HEK293 (cell line): Measurements from ENCODE around the gene MIA3.

ENCODE experiments used
- CTCF ChIA-PET: fragments of 350-600 bp; formaldehyde crosslinking; extraction: SDS; loops from one replicate; lab custom pipeline; 2021; ENCODE audit warnings: antibody characterized with exemption; lab: Yijun Ruan, JAX
- POLR2A ChIA-PET: fragments of 300-600 bp; formaldehyde crosslinking; extraction: SDS; loops from one replicate; lab custom pipeline; 2020; ENCODE audit warnings: antibody characterized with exemption, inconsistent platforms; lab: Yijun Ruan, JAX
- H3K27ac ChIP-seq: fragments of 200-500 bp; sonication (Bioruptor generic); 2 replicates; pipeline ENCODE4 v1.5.1; 2014; ENCODE audit warnings: low read depth, low read length, control low read depth, inconsistent platforms; ENCODE audit errors: extremely low read depth
- H3K36me3 ChIP-seq, 2 experiments: fragments of 200-500 bp in 1 of 2; sonication (Bioruptor generic) in 1 of 2; 1 replicate in 1 of 2; 2 replicates in 1 of 2; pipeline ENCODE4 v1.5.1; 2014 to 2017; ENCODE audit warnings: inconsistent platforms in 2 of 2, low read length in 2 of 2; ENCODE audit not compliant: control insufficient read depth in 2 of 2, insufficient read depth in 1 of 2
- H3K4me1 ChIP-seq: fragments of 200-500 bp; sonication (Bioruptor generic); 2 replicates; pipeline ENCODE4 v1.5.1; 2014; ENCODE audit warnings: mild to moderate bottlenecking, low read length, inconsistent platforms; ENCODE audit not compliant: control insufficient read depth, insufficient read depth
- H3K4me3 ChIP-seq: 2 replicates; pipeline ENCODE4 v1.5.1; 2011; ENCODE audit warnings: low read depth, mild to moderate bottlenecking, control low read depth, low read length, moderate library complexity
- H3K9me3 ChIP-seq: fragments of 200-500 bp; sonication (Bioruptor generic); 2 replicates; pipeline ENCODE4 v1.5.1; 2014; ENCODE audit warnings: low read depth, low read length, inconsistent platforms; ENCODE audit not compliant: control insufficient read depth, insufficient read depth
- ATF2 ChIP-seq: fragments of 450-650 bp; formaldehyde crosslinking; IDR thresholded peaks from 2 replicates; pipeline ENCODE4 v1.5.1; 2016; ENCODE audit warnings: missing biosample characterization, missing genetic modification characterization, low read depth
- GLI4 ChIP-seq: fragments of 450-650 bp; formaldehyde crosslinking; IDR thresholded peaks from 2 replicates; pipeline ENCODE4 v1.5.1; 2016; ENCODE audit warnings: missing biosample characterization, missing genetic modification characterization
- OVOL3 ChIP-seq: fragments of 450-650 bp; formaldehyde crosslinking; IDR thresholded peaks from 2 replicates; pipeline ENCODE4 v1.5.1; 2016; ENCODE audit warnings: missing biosample characterization, missing genetic modification characterization
- PATZ1 ChIP-seq: fragments of 450-650 bp; formaldehyde crosslinking; IDR thresholded peaks from 2 replicates; pipeline ENCODE4 v1.5.1; 2016; ENCODE audit warnings: missing biosample characterization, missing genetic modification characterization
- SALL2 ChIP-seq: fragments of 450-650 bp; formaldehyde crosslinking; IDR thresholded peaks from 2 replicates; pipeline ENCODE4 v1.5.0; 2017; ENCODE audit warnings: missing biosample characterization, mild to moderate bottlenecking, missing genetic modification characterization, borderline replicate concordance
- SCRT2 ChIP-seq: fragments of 450-650 bp; formaldehyde crosslinking; IDR thresholded peaks from 2 replicates; pipeline ENCODE4 v1.5.1; 2016; ENCODE audit warnings: missing biosample characterization, missing genetic modification characterization
- SETDB1 ChIP-seq: IDR thresholded peaks from one replicate; pipeline ENCODE4 v1.6.1; 2017; ENCODE audit warnings: mild to moderate bottlenecking, low read length, moderate library complexity, mixed read lengths; ENCODE audit not compliant: insufficient read length
- ZBTB6 ChIP-seq: fragments of 450-650 bp; formaldehyde crosslinking; IDR thresholded peaks from 2 replicates; pipeline ENCODE4 v1.5.1; 2017; ENCODE audit warnings: missing biosample characterization, missing genetic modification characterization
- ZNF221 ChIP-seq: fragments of 450-650 bp; formaldehyde crosslinking; IDR thresholded peaks from 2 replicates; pipeline ENCODE4 v1.5.1; 2017; ENCODE audit warnings: missing biosample characterization, missing genetic modification characterization, borderline replicate concordance
- ZNF324 ChIP-seq: fragments of 450-650 bp; formaldehyde crosslinking; IDR thresholded peaks from 2 replicates; pipeline ENCODE4 v1.5.1; 2016; ENCODE audit warnings: missing biosample characterization, missing genetic modification characterization
- ZNF433 ChIP-seq: fragments of 450-650 bp; formaldehyde crosslinking; IDR thresholded peaks from 2 replicates; pipeline ENCODE4 v1.5.1; 2016; ENCODE audit warnings: missing biosample characterization, missing genetic modification characterization, low read depth
- ZNF843 ChIP-seq: fragments of 450-650 bp; formaldehyde crosslinking; IDR thresholded peaks from 2 replicates; pipeline ENCODE4 v1.5.1; 2016; ENCODE audit warnings: missing biosample characterization, missing genetic modification characterization
- TF ChIP-seq, protein P1 (sequence below): fragments of 450-650 bp; formaldehyde crosslinking; IDR thresholded peaks from 2 replicates; pipeline ENCODE4 v1.5.1; 2017; ENCODE audit warnings: missing biosample characterization, missing genetic modification characterization

MIA3 gene

DNA sequence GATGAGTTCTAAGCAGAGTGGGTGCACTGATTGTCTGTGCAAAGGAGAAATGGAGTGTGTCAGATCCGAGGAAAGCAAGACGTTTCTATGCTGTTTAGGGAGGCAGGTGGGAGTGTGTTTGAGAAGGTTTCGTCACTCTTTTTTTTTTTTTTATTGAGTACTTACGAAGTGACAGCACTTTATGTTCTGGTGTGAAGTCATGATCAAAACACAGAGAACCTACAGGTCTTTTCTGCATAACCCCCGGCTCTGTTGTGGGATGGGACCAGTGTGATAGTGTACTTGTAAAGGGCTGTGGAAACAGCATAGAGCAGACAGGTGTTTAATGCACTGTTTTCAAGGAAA lies 26.7 kb downstream of the MIA3 start (continued):
- TF ChIP-seq PATZ1 (tag by site-specific recombination) (no peak), SCRT2 (tag by site-specific recombination) (peak; percentile 75), ZNF843 (no peak)
- TF ChIP-seq, protein P1, sequence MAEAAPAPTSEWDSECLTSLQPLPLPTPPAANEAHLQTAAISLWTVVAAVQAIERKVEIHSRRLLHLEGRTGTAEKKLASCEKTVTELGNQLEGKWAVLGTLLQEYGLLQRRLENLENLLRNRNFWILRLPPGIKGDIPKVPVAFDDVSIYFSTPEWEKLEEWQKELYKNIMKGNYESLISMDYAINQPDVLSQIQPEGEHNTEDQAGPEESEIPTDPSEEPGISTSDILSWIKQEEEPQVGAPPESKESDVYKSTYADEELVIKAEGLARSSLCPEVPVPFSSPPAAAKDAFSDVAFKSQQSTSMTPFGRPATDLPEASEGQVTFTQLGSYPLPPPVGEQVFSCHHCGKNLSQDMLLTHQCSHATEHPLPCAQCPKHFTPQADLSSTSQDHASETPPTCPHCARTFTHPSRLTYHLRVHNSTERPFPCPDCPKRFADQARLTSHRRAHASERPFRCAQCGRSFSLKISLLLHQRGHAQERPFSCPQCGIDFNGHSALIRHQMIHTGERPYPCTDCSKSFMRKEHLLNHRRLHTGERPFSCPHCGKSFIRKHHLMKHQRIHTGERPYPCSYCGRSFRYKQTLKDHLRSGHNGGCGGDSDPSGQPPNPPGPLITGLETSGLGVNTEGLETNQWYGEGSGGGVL, result peak; percentile 20; the same call in 1 of the 2 replicates

- Histone ChIP-seq H3K36me3 (peaks cover 72 to 82% of the 10 kb centered on the region in 2 experiments), H3K4me3 (no peak overlapping the region), H3K4me1 (no peaks in the 10 kb centered on the region), H3K9me3 (no peaks in the 10 kb centered on the region), H3K27ac (no peak overlapping the region)
- ChIA-PET POLR2A (no interaction called here), CTCF (interaction anchor here (1.9 kb wide), 1 partner anchor 18 kb away, joined by 7 read pairs; no protein-coding TSS in a partner anchor)
- TF ChIP-seq GLI4 (tag by site-specific recombination) (no peak), ZNF324 (tag by site-specific recombination) (no peak), ZNF433 (tag by site-specific recombination) (no peak), ZNF221 (tag by site-specific recombination) (no peak), SETDB1 (no peak), SALL2 (tag by site-specific recombination) (no peak), OVOL3 (tag by site-specific recombination) (no peak)
Measured at GRCh38 chr1:222652676-222653075, 34.8 kb downstream of the MIA3 start.

DNA sequence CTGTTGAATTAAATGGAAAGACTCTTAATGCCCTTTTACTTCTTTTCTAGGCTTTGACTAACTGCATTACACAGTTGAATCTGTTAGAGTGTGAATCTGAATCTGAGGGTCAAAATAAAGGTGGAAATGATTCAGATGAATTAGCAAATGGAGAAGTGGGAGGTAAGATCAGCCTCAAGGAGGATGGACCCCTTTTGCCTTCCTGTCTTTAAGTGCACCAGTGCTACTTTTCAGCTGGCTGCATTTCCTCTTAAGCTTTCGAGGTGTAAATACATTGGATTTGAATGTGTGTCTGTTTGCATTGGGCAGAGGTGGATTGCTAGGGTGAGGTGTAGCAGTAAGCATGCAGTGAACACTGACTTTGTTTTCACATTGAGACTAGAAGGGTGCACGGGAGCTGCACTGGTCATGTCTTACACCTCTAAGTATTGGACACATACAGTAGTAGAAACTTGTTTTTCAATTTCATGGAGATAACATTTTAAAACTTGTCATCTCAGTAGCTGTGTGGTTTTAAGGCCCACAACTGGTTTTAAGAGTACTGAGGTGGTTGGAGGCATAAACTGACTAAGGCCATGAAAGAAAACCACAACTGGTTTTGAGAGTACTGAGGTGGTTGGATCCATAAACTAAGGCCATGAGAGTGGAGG lies 35.4 kb downstream of the MIA3 start:
- Histone ChIP-seq H3K9me3 (no peaks in the 10 kb centered on the region), H3K36me3 (peaks cover 75 to 88% of the 10 kb centered on the region in 2 experiments), H3K4me3 (no peak overlapping the region), H3K4me1 (no peaks in the 10 kb centered on the region), H3K27ac (no peak overlapping the region)
- ChIA-PET CTCF (interaction anchor here (0.7 to 1.9 kb wide), 3 partner anchors 19 to 432 kb away, joined by 3 to 7 read pairs (median 3); no protein-coding TSS in a partner anchor), POLR2A (no interaction called here)
- TF ChIP-seq ATF2 (tag by site-specific recombination) (no peak), ZBTB6 (tag by site-specific recombination) (no peak)
